HG02642 (cell line): ENCODE results near the gene PIP4P1.

ENCODE experiments used
- ATAC-seq: cut with Tn5 transposase; IDR thresholded peaks from one replicate; pipeline ENCODE4 v1.9.1; 2021; ENCODE audit warnings: mild to moderate bottlenecking; ENCODE audit not compliant: unreplicated experiment, poor library complexity

The PIP4P1 gene

DNA sequence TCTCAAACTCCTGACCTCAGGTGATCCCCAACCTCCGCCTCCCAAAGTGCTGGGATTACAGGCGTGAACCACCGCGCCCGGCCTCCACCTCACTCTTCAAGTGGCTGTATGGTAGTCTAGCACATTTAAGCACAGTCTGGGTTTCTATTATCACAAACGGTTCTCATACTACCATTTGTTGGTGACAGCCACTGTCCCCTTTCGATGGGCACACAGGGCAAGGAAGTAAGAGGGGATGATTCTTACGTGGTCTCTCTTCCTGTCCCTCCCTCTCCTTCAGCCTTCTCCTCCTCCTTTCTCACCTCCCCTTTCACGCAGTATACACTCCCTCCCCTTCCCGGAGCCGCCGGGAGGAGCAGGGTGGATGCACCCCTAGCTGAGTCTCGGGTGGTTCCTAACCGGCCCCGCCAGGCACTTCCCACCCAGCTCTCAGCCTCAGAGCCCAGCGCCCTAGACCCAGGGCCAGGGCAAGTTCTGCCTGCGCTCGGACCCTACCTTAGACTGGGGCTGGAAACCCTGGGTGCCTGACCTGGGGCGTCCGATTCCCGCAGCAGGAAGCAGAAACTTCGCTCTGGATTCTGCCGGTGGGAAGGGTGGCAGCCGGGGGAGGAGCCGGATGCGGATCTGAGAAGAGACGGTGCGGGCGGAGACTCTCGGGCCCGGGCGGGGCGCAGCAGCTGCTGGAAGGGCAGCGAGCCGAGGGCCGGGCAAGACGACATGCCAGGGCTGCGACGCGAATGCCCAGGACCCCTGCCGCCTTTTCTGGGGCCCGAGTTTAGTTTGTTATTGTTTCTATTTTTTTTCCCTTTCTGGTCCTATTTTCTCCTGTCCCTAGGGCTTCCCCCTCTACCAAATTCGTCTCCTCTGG is 48.1 kb downstream of the PIP4P1 start, which contains the start of gene TEP1:
Gene TEP1 (minus strand): TSS at position 626 of the 868 bp plus-strand sequence. CDS start 5,062 bp downstream, outside the sequence.
- ATAC-seq: peak; percentile 81

DNA sequence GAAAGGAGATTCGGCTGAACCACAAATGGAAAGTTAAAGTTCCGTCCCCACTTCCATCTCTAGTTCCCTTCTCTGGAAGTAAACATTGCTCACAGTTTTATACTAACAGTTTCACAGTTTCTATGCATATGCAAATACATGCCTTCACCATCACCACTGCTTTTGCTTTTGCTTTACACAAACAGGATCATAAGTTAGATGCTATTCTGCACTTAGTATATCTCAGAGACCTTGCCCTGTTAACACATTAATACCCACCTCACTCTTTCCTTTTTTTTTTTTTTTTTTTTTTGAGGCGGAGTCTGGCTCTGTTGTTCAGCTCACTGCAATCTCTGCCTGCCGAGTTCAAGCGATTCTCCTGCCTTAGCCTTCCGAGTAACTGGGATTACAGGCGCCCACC is 48.8 kb downstream of the PIP4P1 start:
- ATAC-seq: peak; percentile 61

DNA sequence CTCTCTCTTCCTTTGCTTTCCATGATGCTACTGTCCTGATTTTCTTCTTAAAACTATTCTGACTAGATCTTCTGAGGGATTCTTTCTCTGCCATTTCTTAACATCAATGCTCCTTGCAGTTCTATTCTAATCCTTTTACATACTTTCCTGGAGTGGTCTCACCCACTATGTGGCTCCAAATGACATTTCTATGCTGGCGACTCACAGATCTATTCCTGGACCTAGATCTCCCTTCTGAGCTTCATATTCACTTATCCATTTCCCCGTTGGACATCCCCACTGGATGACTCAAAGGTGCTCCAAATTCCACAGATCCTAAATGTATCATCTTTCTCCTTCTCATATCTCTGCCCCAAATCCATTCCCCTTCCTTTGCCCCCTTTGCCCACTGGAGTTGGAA is 52.0 kb downstream of the PIP4P1 start:
- no peak for ATAC-seq
